C4-2B (cell line): ENCODE results near the gene HAX1.
"Not testable (repeated sequence)": the region's sequence is repeated elsewhere in the genome, so short reads cannot be mapped to it uniquely, and the experiment has no call there.

ENCODE experiments used
- H3K27ac ChIP-seq: fragments of 450-650 bp; 2 replicates; pipeline ENCODE4 v1.5.1; 2017
- ZFX ChIP-seq: fragments of 450-650 bp; IDR thresholded peaks from 2 replicates; pipeline ENCODE4 v1.6.1; 2017
- TF ChIP-seq, protein P1 (sequence below): fragments of 450-650 bp; conservative IDR thresholded peaks from 2 replicates; pipeline ENCODE4 v1.5.1; 2017; ENCODE audit warnings: mild to moderate bottlenecking

The HAX1 gene

DNA sequence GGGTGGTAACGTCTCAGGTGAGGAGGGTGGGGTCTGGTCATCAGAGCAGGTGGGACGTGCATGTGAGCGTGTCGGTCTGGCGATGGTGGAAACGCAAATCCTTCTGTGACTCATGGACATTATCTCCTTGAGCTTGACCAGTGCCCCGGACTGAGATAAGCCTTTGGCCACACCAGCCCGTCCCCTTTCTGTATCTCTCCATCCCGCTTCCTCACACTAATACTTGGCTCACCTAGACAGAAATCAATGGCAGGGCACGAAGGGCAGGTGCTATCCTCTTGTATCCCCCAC is 40.6 kb downstream of the HAX1 start:
- no peak overlapping the region for H3K27ac ChIP-seq
- TF ChIP-seq ZFX, result no peak
- TF ChIP-seq, protein P1, sequence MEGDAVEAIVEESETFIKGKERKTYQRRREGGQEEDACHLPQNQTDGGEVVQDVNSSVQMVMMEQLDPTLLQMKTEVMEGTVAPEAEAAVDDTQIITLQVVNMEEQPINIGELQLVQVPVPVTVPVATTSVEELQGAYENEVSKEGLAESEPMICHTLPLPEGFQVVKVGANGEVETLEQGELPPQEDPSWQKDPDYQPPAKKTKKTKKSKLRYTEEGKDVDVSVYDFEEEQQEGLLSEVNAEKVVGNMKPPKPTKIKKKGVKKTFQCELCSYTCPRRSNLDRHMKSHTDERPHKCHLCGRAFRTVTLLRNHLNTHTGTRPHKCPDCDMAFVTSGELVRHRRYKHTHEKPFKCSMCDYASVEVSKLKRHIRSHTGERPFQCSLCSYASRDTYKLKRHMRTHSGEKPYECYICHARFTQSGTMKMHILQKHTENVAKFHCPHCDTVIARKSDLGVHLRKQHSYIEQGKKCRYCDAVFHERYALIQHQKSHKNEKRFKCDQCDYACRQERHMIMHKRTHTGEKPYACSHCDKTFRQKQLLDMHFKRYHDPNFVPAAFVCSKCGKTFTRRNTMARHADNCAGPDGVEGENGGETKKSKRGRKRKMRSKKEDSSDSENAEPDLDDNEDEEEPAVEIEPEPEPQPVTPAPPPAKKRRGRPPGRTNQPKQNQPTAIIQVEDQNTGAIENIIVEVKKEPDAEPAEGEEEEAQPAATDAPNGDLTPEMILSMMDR, result no peak

DNA sequence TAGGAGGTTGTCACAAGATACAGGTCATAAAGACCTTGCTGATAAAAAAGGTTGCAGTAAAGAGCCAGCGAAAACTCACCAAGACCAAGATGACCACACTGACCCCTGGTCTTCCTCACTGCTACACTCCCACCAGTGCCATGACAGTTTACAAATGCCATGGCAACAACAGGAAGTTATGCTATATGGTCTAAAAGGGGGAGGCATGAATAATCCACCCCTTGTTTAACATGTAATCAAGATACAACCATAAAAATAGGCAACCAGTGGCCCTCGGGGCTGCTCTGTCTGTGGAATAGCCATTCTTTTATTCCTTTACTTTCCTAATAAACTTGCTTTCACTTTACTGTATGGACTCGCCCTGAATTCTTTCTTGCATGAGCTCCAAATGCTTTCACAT is 41.8 kb downstream of the HAX1 start:
- not testable (repeated sequence) for H3K27ac ChIP-seq

DNA sequence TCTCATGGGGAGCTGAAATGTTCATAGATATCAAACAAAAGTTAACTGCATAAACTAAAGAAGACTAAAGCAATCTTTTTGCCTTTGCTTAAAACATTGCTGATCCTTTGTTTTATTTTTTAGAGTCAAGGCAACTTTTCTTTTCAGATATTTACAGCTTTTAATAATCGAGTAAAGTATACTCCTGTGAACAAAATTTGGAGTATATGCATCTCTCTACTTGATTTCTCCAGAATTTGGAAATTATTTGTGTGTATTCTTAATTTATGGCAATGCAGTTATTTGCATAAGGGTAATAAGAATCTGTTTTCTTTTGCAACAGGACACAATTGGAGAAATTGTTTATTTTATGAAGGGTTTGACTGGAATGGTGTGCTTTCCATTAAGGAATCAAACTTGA is 44.3 kb downstream of the HAX1 start:
- H3K27ac ChIP-seq, result no peak overlapping the region
- TF ChIP-seq ZFX, result no peak
- TF ChIP-seq, protein P1, result no peak

DNA sequence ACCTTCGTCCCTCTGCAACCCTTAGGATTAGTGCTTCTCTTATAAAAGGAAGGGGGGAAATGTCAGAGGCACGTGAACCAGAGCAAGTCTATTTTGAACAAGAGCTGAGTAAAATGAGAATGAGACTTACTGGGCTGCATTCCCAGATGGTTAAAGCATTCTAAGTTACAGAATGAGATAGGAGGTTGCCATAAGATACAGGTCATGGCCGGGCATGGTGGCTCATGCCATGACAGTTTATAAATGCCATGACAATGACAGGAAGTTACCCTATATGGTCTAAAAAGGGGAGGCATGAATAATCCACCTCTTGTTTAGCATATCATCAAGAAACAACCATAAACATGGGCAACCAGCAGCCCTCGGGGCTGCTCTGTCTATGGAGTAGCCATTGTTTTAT is 46.0 kb downstream of the HAX1 start:
- TF ChIP-seq ZFX, result no peak
- TF ChIP-seq, protein P1, result no peak
- H3K27ac ChIP-seq, result no peak overlapping the region

DNA sequence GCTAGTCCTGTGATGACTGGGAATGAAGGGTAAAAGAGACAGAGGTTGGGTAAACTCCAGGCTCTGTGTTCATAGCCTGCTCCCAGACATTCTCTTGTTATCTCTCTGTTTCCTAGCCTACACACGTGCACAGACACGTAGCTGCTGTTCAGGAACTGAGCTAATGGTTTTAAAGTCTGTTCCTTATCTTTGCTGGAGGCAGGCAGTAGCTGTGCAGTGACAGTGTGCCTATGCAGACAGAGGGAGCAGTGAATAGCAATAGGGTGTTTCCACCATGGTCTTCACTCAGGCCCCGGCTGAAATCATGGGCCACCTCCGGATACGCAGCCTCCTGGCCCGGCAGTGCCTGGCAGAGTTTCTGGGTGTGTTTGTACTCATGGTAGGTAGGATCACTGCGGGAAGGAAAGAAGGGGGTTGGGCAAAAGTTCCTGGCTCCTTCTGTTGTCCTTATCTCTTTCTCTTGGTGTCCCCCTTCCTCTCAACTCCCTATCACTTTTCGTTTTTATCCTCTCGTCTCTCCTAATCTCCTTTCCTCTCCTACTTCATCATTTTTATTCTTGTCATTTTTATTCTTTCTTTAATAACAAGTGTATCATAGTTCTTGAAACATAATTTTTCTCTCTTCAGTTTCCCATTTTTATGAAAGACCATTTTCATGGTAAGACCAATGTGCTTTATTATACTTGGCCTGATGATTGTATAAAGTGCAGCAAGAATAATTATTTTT is 48.6 kb downstream of the HAX1 start, which contains the start of gene AQP10:
Gene AQP10, plus strand, starts transcription at position 212 of the 727 bp plus-strand sequence. Its CDS starts 63 bp downstream, at position 275.
- no peak for TF ChIP-seq ZFX
- TF ChIP-seq, protein P1, result no peak

DNA sequence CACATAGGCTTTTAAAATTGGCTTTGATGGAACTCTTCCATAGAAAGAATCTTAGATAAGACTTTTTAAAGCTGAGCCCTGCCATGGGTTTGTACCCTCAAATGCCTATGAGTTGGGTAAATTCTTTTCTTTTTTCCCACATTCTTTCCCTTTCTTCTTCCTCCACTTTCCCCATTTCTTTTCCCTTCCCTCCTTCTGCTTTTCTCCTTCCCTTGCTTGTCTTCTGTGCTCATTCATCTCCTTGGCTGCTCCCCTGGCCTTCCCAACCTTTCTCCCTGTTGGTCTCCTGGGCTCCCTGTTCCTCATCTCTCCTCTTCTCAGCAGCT is 49.1 kb downstream of the HAX1 start:
- H3K27ac ChIP-seq, result not testable (repeated sequence)

More for the DNA sequence above, 48.6 kb downstream of the HAX1 start, which contains the start of gene AQP10:
- H3K27ac ChIP-seq, result no peak within 1 kb of the TSS

DNA sequence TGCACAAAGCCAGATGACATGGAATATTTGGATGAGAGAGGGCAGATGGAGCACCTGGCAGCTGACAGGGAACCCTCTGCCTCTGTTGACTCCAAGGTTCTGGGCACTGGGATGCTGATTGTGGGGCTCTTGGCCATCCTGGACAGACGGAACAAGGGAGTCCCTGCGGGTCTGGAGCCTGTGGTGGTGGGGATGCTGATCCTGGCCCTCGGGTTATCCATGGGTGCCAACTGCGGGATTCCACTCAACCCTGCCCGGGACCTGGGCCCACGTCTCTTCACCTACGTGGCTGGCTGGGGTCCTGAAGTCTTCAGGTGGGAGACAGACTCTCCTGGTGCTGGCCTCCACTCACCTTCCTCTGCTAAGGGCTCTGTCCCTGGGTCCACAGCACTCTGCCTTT is 51.1 kb downstream of the HAX1 start:
- H3K27ac ChIP-seq, result no peak overlapping the region

DNA sequence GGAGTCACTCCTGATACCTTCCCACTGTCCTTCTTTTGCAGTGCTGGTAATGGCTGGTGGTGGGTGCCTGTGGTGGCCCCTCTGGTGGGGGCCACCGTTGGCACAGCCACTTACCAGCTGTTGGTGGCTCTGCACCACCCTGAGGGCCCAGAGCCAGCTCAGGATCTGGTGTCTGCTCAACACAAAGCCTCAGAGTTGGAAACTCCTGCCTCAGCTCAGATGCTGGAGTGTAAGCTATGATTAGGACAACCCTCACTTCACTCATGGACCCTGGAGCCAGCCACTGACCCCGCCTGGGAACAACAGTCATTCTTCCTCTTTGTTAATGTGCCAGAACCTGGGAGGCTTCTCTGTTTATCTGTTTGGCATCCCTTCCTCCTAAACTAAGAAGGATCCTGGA is 51.8 kb downstream of the HAX1 start:
- no peak overlapping the region for H3K27ac ChIP-seq
- TF ChIP-seq, protein P1, result 0 out of 2 replicates have a peak, but pooled peaks have one; percentile 16
- TF ChIP-seq ZFX, result no peak

More for the DNA sequence above, 51.1 kb downstream of the HAX1 start:
- TF ChIP-seq, protein P1, result no peak
- TF ChIP-seq ZFX, result no peak
